CD4-positive, alpha-beta T cell treated with Interleukin-21 for 1 hour (primary cell): Measurements from ENCODE around the gene CD3G.

Source experiments
- DNase-seq: peaks from one replicate; pipeline ENCODE4 v3.0.0-alpha.2; 2020

The CD3G gene

GRCh38 chr11:118328745-118329144 lies 15.4 kb upstream of the CD3G start:
- no peak for DNase-seq

GRCh38 chr11:118334745-118335144 lies 9.4 kb upstream of the CD3G start:
- DNase-seq = peak; percentile 60

- DNase-seq = peak; percentile 93
Measured at GRCh38 chr11:118338637-118339061, 5.5 kb upstream of the CD3G start.

GRCh38 chr11:118339281-118339961 lies 4.7 kb upstream of the CD3G start:
- peak; percentile 42 for DNase-seq

- DNase-seq = no peak
Measured at GRCh38 chr11:118340449-118340848, 3.7 kb upstream of the CD3G start.

DNA sequence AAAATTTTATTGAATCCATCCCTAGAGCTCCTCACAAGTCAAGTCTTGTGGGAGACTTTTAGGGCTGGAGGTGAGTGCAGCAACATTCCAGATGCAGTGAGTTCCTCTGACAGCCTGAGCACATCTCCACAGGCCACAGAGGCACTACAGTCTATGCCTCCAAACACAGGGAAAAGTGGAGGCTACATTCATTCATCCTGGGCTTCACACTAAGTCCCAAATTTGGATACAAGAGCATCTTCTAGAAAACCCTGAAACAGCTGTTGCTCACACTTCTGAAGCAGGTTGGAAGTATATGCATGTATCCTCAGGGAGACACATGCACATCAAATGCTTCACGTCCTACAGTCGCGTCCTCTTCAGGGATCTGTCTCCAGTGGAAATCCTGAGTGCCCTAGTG lies 2.9 kb upstream of the CD3G start:
- DNase-seq = no peak

- DNase-seq = peak; percentile 41
Measured at GRCh38 chr11:118341815-118342489, 2.2 kb upstream of the CD3G start.

DNA sequence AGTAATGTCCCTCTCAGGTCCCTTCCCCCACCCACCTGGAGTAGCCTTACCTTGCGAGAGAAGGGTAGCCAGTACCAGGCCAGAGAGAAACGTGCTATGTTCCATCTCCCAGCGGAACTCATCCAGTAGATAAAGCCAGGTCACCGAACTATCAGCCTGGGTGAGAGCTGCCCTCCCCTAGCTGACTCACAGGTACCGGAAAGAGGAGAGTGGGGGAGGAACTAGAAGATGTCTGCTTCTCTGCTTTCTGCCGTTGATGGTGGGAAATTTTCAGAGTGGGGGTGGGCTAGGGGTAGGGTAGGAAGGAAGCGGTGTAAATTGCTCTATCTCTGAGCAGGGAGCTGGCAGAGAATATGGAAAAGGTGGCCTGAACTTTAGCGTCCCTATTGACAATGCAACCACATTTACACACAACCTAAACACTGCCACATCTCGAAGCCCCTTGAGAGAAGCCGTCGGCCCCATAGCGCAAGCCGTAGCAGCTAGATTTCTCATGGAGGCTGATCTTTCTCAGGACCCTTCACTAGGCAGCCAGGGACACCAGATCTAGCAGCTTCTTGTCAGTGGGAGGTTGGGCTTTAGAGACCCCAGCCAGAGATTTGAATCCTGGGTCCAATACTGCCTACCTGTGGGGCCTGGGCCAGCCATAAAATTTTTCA lies 1.5 kb upstream of the CD3G start, which contains the start of gene CD3D:
CD3D (minus strand) TSS at position 203 of the 659 bp plus-strand sequence; CDS start at position 105, 98 bp downstream.
- peak; percentile 82 for DNase-seq

GRCh38 chr11:118343248-118343647 lies 896 bp upstream of the CD3G start:
- DNase-seq = no peak

- no peak for DNase-seq
Measured at GRCh38 chr11:118349475-118349874, 5.3 kb downstream of the CD3G start.

DNA sequence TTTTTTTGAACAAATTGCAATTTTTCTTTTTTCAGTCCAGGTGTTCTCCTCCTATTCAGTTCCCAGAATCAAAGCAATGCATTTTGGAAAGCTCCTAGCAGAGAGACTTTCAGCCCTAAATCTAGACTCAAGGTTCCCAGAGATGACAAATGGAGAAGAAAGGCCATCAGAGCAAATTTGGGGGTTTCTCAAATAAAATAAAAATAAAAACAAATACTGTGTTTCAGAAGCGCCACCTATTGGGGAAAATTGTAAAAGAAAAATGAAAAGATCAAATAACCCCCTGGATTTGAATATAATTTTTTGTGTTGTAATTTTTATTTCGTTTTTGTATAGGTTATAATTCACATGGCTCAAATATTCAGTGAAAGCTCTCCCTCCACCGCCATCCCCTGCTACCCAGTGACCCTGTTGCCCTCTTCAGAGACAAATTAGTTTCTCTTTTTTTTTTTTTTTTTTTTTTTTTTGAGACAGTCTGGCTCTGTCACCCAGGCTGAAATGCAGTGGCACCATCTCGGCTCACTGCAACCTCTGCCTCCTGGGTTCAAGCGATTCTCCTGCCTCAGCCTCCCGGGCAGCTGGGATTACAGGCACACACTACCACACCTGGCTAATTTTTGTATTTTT lies 9.1 kb downstream of the CD3G start:
- peak; percentile 76 for DNase-seq

DNA sequence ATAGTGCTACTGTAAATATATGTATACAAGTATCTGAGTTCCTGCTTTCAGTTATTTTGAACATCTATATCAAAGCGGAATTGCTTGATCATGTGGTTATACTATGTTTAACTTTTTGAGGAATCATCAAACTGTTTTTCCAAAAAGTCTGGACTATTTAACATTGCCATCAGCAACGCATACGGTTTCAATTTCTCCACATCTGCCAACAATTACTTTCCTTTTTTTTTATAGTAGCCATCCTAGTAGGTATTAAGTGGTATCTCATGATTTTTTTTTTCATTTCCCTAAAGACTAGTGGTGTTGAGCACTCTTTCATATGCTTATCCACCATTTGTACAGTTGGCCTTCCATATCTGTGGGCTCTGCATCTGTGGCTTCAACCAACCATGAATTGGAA lies 13.9 kb downstream of the CD3G start:
- no peak for DNase-seq

DNA sequence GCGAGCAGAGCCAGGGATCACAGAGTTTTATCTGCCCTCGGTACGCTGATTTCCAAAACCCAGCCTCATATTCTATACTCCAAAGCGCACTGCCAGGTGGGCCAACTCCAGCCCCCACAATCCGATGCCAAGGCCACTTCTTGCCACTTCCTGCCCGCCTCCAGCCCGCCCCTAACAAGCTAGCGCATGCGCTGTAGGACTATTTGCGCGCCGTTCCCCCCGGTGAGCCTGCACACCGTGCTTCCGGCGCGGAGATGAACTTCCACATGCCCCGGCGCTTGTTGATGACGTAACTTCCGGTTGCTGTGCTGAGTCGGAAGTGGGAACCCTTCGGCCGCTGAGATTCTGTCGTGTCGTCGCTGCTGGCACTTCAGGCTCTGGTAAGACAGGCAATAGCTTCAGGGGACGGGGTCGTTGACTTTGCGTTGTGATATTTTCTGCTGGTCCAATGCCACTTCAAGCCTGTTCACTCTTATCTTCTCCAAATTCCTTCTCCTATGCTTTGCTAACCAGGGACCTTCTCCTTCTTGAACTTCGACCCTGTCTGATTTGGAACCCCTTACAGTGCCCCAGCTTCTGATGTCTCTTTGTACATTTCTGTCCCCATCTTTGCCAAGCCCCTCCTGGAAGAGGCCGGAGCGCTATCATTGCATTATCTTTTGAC lies 15.3 kb downstream of the CD3G start, which contains the start of gene UBE4A:
UBE4A (plus strand) TSS at position 306 of the 664 bp plus-strand sequence. CDS start 5,481 bp downstream, outside the sequence.
- DNase-seq = peak; percentile 98

DNA sequence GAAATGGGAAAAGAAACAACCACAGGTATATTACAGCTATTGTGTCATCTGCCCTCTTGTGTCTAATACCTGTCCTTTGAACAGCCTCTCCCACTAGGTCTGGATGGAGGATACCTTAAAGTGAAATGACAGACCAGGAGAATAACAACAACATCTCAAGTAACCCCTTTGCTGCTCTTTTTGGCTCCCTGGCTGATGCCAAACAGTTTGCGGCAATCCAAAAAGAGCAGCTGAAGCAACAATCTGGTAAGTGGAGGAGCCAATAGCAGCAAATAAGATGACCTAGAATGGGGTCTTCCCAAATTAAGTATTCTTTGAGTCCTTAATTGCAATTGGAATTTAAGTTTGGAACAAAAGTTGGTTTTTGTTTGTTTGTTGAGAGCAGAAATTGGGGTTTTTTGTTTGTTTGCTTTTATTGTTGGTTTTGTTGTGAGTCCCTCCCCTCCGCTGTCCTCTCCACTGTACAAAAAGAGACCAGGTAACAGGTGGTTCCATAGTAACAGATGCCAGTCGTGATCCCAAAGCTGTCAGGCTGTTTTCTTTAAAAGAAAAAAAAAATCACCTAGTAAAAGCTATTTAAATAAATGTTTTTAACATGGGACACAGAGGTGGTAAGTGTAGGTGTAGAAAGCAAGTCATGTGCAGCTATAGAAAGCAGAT lies 20.9 kb downstream of the CD3G start:
- no peak for DNase-seq

DNA sequence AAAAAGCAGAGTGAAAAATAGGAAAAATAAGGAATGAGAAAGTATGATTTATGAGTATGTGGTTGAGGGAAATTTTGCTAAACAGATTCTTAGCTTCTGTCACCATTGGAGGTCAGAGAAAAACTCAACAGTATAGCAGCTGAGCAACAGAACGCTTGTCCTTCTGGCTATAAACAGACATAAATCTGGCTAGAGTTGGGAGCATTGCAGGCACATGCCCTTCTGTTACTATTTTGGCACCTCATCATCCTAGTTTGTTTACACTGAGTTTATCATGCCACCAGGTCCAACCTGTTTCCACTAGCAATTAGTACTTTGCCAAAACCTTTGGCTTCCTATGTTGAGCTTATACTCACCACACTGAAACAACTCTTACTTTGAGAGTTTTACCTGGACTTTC lies 22.1 kb downstream of the CD3G start:
- no peak for DNase-seq

GRCh38 chr11:118370774-118371173 lies 26.6 kb downstream of the CD3G start:
- no peak for DNase-seq

DNA sequence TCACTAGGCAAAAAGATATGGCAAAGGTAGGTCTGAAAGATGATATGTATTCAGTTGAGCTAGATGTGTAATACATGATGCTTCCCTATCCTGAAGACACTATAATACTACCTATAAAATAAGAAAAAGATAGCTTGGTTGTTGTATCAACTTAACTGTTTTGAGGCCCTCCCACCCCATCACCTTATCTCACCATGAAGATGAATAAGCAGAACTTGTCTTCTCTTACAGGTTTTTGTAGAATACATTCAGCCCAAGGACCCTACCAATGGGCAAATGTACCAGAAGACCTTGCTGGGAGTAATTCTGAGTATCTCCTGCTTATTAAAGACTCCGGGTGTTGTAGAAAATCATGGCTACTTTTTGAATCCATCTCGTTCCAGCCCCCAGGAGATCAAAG lies 29.1 kb downstream of the CD3G start:
- DNase-seq = no peak

- DNase-seq = no peak
Measured at GRCh38 chr11:118373871-118374270, 29.7 kb downstream of the CD3G start.

- DNase-seq = no peak
Measured at GRCh38 chr11:118374729-118375128, 30.6 kb downstream of the CD3G start.

DNA sequence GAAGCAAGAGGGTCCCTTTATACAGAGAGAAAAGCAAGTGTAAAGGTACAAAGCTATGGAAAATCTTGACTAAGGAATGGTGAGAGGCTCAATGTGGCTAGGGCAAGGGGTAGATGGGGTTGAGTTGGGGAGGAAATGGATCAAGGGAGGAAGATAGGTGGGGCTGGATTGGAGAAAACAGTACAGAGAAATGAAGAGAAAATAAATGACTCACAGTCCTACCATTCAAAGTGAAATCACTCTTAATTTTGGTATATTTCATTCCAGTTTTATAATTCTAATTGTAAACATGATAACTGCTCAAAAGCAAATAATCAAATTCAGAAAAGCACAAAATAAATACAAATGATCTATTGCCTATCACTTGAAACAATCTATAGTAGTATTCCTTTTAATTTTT lies 31.8 kb downstream of the CD3G start:
- DNase-seq = no peak

- DNase-seq = no peak
Measured at GRCh38 chr11:118379497-118379896, 35.4 kb downstream of the CD3G start.

- DNase-seq = no peak
Measured at GRCh38 chr11:118380571-118380970, 36.4 kb downstream of the CD3G start.
